Prostate gland (tissue), 2 donors: ENCODE results near the gene XYLT2.

Experiments
- CTCF ChIP-seq, 4 experiments: fragments of 200-600 bp in 2 of 4; fragments of 450-650 bp in 2 of 4; sonication (generic) in 2 of 4; IDR thresholded peaks; 1 replicate in 3 of 4; 2 replicates in 1 of 4; pipeline ENCODE4 v1.5.1; 2016 to 2019; ENCODE audit warnings: antibody characterized with exemption in 4 of 4, mild to moderate bottlenecking in 2 of 4, moderate library complexity in 2 of 4
- POLR2A ChIP-seq: fragments of 450-650 bp; IDR thresholded peaks from one replicate; pipeline ENCODE4 v1.6.1; 2016; ENCODE audit warnings: antibody characterized with exemption, mild to moderate bottlenecking
- POLR2AphosphoS5 ChIP-seq: sonication (generic); formaldehyde crosslinking; IDR thresholded peaks from one replicate; pipeline ENCODE4 v1.6.1; 2017; ENCODE audit warnings: antibody characterized with exemption

GRCh38 chr17:50297407-50297865 is 48.5 kb upstream of the XYLT2 start:
- TF ChIP-seq CTCF (IDR thresholded peaks at IDR 0.05) (peak; percentile 78 to 98 (median 92)), POLR2A (no peak), POLR2AphosphoS5 (peak; percentile 58)
